Posterior vena cava (tissue), 2 donors: ENCODE results near the gene RNPC3. TPM values are rescaled to one million over a fixed set of nuclear protein-coding genes. Genes with fewer than 3 reads are reported as not detected.
"Not testable (repeated sequence)": the region's sequence is repeated elsewhere in the genome, so short reads cannot be mapped to it uniquely, and the experiment has no call there.

Experiments
- DNase-seq: peaks from one replicate; pipeline ENCODE4 v3.0.0-alpha.2; 2020; ENCODE audit warnings: low spot score
- intact Hi-C, 2 donors: fragments of 100-400 bp; cut with DNase I; formaldehyde crosslinking; loops; one replicate each; pipeline versions ENCODE4 v1.14.1 to v1.14.2; 2022 to 2023
- total RNA-seq, 2 donors: library from RNA; stranded (reverse); fragmentation: NEBNext Ultra II Directional; extraction: Animal tissue kit (Norgen Biotek cat#: 25700); gene quantifications; one replicate each; pipeline ENCODE4 v1.2.1, GENCODE V29; 2021
- donor health status: DM: yes; HTN: yes; CAD: no.
- donor health status: DM: yes; HTN: yes; CAD: no.

Gene RNPC3
- total RNA-seq, 2 donors from 2014 or later = 23.1 to 26.8 TPM

DNA sequence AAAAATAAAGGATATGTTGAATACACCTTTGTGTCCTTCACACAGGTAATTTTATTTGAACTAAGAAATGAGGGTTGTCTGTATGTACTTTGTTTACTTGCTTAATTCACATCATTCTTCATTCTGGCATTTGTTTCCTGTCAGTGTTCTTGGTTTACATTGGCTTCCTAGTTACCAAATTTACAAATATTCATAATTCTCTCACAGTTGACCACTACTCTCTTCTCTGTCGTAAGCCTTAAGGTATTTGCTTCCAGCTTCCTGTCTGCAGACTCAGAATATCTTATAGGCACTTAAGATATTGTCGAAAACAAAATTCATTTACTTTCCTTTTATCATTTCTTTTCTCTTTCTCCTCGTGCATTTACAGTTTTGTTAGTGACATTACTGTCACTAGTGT, 15.9 kb downstream of the RNPC3 start:
- DNase-seq = no peak
- intact Hi-C loops = no loop called here

DNA sequence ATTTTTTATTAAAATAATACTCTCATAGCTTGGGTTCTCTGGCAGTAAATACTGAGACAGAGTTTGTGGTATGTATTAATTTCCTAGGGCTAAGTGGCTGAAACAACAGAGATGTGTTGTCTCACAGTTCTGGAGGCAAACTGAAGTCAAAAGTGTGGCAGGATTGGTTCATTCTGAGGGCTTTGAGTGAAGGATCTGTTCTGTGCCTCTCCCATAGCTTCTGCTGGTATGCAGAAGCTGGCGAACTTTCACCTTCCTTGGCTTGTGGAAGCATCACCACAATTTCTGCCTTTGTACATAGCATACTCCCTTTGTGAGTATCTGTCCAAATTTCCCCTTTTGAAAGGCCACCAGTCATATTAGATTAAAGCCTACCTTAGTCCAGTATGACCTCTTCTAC, 21.0 kb downstream of the RNPC3 start:
- intact Hi-C loops = no loop called here
- no peak for DNase-seq

DNA sequence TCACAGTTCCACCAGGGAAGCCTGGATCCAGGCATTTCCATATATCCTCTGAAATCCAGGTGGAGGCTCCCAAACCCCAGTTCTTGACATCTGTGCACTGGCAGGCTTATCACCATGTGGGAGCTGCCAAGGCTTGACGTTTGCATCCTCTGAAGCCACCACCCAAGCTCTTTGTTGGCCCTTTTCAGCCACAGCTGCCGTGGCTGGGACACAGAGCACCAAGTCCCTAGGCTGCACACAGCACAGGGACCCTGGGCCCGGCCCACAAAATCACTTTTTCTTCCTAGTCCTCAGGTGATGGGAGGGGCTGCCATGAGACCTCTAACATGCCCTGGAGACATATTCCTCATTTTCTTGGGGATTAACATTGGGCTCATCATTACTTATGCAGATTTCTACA, 22.3 kb downstream of the RNPC3 start:
- intact Hi-C loops = no loop called here
- no peak for DNase-seq

DNA sequence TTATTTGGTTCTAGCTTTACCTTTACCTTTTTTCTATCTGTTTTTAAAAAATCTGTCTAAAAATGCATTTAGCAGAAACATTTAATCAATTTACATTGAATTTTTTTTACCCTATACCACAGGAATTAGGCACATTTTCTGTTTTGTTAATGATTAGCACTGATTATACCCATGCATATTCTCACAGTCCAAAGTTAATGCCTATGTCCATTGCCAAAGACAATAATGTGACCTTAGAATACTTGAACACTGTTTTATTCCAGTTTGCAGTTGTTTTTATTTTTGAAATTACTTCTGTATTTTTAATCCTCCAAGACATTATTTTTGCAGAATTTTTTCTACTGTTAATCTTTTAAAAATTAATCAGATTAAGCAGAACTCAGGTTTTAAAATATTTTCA, 34.9 kb downstream of the RNPC3 start:
- DNase-seq = no peak
- intact Hi-C loops = no loop called here

DNA sequence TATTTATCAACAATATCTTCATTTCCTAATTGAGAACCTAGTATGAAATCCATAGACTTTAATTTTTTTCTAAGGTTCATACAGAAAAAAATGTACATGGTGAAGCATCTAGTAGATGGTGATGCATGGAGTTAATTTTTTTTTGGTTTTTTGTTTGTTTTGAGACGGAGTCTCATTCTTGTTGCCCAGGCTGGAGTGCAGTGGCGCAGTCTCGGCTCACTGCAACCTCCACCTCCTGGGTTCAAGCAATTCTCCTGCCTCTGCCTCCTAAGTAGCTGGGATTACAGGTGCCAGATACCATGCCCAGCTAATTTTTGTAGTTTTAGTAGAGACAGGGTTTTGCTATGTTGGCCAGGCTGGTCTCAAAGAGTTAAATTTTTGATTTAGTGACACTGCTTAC, 35.6 kb downstream of the RNPC3 start:
- intact Hi-C loops, DNase-seq: not testable (repeated sequence)

DNA sequence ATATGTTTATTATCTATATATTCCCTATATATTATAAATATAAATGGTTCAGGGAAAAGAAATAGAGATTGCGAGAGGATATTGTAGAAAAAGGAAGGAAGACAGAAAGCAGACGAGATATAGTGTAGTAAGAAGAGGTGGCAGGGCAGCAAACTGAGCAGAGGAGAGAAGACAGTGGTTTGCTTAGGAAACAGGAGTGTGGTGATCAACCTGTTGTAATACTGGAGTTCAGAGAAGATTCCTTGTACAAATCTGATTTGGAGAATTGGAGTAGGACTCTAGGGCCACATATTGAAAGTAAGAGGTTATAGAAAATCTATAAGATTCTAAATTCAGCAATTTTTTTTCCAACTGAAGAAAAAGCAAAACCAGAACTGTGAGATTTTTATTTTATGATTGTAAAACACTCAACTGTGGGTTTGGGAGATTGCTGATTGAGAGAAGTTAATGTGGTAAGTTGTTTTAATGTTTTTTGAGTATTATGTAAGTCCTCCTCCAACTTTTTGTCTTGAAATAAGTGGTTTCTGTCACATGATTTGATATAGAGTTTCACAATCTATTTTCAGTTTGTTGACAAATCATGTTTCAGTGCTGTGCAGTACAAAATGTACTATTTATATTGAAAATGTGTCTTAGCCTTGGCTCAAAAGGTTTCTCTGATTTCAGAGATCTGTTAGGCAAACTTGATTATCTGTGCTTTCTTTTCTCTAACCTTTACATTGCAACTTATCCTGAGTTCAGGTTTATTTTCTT, 36.3 kb downstream of the RNPC3 start:
- intact Hi-C loops = no loop called here
- no peak for DNase-seq

DNA sequence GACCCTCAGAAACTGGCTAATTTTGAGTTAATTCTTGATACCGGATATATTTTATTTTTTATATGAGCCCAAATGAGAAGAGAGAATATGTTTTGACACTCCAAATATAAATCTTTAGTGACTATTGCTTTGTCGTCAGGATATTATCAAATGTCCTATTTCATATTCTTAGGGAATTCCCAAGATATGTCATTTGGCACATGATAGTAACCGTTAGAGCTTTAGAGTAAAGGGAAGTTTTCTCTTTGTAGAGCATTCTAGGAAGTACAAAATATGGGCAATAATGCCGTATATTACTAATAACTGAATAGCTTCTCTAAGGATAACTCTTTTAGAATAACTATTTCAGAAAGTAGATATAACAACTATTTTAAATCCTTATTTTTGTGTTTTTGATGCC, 37.6 kb downstream of the RNPC3 start:
- no peak for DNase-seq
- intact Hi-C loops = no loop called here

DNA sequence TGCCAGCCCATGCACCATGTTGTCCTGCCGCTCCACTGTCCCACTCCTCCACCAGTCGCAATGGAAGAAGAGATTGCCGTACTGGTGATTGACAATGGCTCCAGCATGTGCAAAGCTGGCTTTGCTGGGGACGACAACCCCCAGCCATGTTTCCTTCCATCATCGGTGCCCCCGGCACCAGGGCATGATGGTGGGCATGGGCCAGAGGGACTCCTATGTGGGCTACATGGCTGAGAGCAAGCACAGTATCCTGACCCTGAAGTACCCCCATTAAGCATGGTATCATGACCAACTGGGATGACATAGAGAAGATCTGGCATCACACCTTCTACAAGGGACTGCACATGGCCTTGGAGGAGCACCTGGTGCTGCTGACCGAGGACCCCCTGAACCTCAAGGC, 44.0 kb downstream of the RNPC3 start:
- intact Hi-C loops = no loop called here
- no peak for DNase-seq

DNA sequence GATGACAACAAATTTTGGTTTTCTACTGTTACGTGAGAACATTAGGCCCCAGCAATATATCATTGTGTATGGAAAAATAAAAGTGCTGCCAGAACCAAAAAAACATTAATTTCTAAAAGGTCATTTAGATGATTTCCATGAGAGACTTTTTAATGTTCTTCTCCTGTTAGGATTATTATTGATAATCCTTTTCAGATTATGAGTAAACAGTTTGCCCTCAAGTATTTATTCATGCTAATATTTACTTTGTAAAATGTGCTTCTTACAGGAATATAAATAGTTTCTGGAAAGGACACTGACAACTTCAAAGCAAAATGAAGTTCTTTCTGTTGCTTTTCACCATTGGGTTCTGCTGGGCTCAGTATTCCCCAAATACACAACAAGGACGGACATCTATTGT, 45.8 kb downstream of the RNPC3 start, which contains the start of gene AMY2B:
TSS of gene AMY2B (plus strand) at position 301 of the 400 bp plus-strand sequence. CDS start at position 315, 14 bp downstream.
- intact Hi-C loops = not testable (repeated sequence)

DNA sequence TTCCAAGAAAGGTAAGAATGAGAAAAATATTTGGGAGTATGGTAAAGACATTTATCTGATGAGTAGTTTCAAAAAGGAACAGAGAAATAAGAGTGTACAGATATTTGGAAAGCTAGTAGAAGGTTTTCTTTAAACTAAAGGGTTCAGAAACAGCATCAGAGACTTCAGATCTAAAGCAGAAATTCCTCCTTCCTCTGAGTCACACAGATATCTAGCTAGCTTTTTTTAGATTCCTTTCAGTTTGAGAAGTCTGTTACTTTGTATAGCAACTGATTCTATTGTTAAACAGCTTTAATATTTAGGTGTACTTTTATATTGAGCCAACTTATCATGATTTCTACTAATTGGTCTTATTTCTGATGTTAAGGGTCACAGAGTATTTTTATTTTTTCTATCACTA, 50.6 kb downstream of the RNPC3 start:
- intact Hi-C loops = no loop called here
- no peak for DNase-seq

More for the DNA sequence above, 45.8 kb downstream of the RNPC3 start, which contains the start of gene AMY2B:
- not testable (repeated sequence) for DNase-seq

DNA sequence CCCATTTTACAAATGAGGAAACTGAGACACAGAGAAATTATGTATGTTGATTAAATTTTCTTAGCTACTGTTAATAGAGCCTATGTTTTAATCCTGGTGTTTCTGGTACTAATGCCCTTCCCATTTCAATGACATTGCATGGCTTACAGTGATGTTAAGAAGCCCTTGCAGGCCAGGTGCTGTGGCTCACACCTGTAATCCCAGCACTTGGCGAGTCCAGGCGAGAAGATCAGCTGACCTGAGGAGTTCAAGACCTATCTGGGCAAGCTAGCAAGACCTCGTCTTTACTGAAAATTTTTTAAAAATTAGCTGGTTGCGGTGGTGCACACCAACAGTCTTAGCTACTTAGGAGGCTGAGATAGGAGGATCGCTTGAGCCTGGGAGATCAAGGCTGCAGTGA, 51.3 kb downstream of the RNPC3 start:
- DNase-seq, intact Hi-C loops: not testable (repeated sequence)

DNA sequence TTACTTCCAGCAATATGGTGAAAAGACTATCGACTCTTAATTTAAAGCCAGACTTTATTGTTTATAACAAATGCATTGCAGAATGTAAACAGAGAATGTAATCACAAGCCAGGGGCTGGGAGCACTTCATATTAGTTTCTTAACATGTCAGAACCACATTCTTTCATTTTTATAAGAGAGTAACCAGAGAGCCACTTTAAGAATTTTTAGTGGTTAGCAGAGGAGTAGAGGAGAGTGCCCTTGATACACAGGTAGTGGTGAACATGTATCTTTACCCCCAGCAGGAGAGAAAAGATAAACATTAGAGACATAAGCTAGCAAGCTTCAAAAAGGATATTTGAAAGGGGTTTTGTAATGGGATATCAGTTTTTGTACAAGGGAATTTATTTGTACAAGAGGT, 57.0 kb downstream of the RNPC3 start:
- intact Hi-C loops = no loop called here
- DNase-seq = no peak

DNA sequence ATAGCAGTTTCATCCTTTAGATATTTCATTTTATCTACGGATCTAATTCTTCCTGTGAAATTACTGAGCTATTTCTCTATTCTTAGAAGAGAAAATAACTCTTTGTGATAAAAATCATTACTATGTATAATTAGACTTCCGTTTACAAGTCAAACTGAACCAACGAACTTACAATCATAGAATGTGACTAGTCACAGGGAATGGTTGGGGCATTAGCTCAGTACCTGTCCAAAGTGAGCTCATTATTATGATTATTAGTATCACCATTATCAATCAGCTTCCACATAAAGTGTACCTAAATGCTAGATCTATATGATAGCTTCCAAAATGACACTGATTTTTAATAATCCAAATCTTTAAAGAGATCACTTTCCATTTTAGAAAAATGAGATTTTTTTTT, 58.4 kb downstream of the RNPC3 start:
- intact Hi-C loops = no loop called here
- no peak for DNase-seq

DNA sequence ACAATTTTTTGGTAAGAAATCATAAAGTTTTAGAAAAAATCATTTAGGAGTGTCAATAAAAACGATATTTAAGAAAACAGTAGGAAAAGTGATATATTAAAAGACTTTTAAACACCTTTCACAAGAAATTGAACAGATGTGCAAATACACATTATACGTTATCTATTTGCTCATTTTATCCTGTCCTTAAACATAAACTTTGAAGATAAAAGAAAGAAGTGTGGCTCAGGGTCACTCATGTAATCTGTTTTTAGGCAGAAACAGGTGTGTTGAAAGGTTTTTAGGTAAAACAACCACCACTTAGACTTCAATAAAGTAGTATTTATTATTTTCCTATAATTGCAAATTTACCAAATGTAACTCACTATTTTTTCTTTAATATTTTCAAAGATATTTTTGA, 59.0 kb downstream of the RNPC3 start:
- intact Hi-C loops = no loop called here
- no peak for DNase-seq

DNA sequence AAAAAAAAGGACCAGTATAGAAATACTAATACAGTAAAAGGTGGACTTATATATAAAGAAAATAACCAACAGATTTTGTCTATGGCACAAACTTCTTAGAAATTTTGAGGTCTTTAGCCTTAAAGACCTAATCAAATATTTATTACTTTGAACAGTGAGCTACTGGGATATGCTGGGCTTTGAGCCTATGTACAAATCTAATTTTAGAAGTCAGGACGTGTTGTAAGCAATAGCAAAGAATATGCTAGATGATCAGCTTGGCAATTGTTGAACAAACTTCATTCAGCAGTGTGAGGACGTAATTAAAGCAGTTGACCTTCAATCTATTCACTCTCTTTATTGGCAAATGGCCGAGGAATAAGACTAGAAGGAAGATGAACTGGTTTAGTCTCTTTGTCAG, 77.2 kb downstream of the RNPC3 start:
- DNase-seq, intact Hi-C loops: not testable (repeated sequence)

Other genes with a start within 250 kb of the RNPC3 start
- 10 to 100 TPM; 15.1 to 15.6 TPM for gene AMY2B, start 45.9 kb downstream of the RNPC3 start, total RNA-seq
- 1 to 10 TPM in 1 of 2 donors, not detected in 1; 3.3 TPM for gene AMY2A, start 91.7 kb downstream of the RNPC3 start, total RNA-seq
- gene AMY1A, start 130.1 kb downstream of the RNPC3 start, total RNA-seq = not detected
- gene AMY1B, start 170.5 kb downstream of the RNPC3 start, total RNA-seq = not detected
- gene AMY1C, start 224.2 kb downstream of the RNPC3 start, total RNA-seq = not detected